HG03175 (cell line): ENCODE results near the gene SCUBE3.

Experiments
- ATAC-seq: cut with Tn5 transposase; IDR thresholded peaks from one replicate; pipeline ENCODE4 v1.9.1; 2021; ENCODE audit warnings: mild to moderate bottlenecking, moderate library complexity; ENCODE audit not compliant: unreplicated experiment

SCUBE3 gene

GRCh38 chr6:35213824-35214756, at the start of gene SCUBE3:
SCUBE3 (plus strand) TSS chr6:35213956; CDS start chr6:35214419, 463 bp downstream.
- no peak for ATAC-seq

DNA sequence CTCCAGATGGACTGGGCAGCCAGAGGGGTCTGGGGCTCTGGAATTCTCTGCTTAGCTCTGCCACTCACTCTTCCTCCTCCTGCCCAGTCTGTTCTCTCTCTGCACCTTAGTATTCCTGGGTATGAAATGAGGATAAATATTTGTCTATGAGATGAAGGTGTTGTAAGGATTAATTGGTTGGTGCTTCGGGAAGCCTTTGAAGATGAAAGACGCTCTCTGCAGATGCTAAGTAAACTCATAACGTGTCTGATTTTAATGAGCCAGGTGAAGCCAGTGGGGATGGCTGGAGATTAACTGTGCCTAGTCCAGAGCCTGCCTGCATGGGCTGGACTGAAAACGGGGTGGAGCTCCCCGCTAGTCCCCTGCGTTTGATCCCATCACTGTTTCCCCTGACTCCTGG, 49.5 kb upstream of the SCUBE3 start:
- no peak for ATAC-seq

DNA sequence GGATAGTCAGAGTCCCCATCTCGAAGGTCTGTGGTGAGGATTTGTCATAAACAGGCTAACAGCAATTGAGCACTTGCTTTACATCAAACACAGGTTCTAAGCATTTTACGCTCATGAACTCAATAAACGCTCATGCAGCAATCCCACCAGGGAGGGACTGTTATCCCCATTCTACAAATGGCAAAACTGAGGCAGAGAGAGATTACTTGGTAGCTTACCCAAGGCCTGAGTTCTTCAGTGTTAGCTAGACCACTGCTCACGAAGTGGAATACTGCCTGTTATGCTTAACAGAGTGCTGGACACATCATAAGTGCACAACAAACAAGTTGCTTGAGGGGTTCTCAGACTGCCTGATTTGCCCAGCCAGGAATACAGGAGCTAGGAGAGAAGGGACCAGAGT, 48.9 kb upstream of the SCUBE3 start:
- no peak for ATAC-seq

GRCh38 chr6:35165630-35166071, 48.1 kb upstream of the SCUBE3 start:
- ATAC-seq, result no peak

DNA sequence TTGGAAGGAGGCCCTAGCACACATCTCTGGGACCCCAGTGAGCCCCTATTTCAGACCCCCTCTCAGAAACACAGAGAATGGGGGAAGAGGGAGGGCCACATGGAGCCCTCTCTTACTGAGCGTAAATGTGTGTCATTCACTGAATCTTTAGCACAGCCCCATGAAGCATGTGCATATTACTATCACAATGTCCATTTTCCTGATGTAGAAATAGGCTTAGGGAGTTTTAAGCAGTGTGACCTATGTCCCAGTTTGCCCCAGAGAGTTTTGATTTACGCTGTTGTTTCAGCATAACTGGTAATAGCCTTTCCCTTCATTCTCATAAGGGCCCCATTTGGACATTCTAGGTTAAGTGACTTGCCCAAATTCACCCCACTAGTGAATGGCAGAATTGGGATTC, 47.6 kb upstream of the SCUBE3 start:
- ATAC-seq, result no peak

DNA sequence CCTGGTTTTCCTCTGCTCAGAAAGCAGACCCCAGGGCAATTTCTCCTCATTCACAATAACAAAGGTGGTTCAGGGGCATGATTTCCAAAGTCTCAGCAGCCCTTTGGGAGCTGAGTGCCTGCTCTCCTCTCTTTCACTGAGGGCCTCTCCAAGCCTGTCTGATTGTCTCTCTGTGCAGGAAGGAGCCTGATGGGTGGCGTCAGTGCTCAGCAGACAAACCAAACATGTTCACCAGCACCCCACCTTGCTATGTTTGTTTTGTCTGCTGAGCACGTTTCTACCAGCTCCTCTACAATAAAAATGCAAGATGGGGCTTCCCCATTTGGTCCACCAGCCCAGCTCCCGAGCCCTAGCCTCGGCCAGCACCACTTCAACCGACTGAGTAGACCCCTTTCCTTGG, 47.2 kb upstream of the SCUBE3 start:
- ATAC-seq, result no peak

GRCh38 chr6:35167505-35167904, 46.3 kb upstream of the SCUBE3 start:
- no peak for ATAC-seq

DNA sequence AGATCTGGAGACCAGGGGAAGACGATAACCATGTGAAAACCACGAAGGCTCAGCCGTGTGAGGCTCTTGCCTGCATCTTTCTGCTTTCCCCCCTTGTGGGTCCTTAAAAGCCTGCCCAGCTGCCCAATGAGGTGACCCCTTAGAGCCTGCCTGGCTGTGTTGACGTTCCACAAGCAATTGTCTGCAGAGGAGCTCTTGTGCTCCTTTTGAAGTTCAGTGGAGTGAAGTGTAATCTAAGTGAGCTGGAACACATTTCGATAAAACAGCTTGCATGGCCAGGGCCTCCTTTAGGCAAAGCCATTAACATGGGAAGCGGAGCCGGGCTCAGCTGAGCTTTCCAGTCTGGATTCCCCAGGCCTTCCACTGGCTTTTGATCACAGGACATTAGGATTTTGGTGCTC, 45.3 kb upstream of the SCUBE3 start:
- no peak for ATAC-seq

DNA sequence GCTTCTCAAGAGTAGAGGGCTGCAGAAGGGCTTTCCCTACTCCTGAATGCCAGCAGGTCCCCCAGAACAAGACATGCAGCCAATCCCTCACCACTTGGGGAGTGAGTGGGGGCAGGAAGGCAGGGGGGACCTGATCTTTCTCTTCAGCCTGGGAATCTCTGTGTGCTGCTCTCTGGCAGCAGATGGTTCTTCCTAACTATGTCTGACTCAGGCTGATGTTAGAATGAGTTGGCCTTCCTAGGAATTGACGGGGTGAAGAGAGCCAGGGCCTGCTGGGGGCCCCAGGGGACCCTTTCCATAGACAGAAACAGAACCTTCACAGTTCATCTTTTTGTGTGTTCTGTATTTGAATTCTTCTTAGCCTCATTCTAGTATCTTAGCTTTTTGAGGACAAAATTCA, 43.6 kb upstream of the SCUBE3 start:
- no peak for ATAC-seq

- no peak for ATAC-seq
Measured at GRCh38 chr6:35170891-35171290, 42.9 kb upstream of the SCUBE3 start.

GRCh38 chr6:35173044-35173426, 40.7 kb upstream of the SCUBE3 start:
- ATAC-seq, result no peak

DNA sequence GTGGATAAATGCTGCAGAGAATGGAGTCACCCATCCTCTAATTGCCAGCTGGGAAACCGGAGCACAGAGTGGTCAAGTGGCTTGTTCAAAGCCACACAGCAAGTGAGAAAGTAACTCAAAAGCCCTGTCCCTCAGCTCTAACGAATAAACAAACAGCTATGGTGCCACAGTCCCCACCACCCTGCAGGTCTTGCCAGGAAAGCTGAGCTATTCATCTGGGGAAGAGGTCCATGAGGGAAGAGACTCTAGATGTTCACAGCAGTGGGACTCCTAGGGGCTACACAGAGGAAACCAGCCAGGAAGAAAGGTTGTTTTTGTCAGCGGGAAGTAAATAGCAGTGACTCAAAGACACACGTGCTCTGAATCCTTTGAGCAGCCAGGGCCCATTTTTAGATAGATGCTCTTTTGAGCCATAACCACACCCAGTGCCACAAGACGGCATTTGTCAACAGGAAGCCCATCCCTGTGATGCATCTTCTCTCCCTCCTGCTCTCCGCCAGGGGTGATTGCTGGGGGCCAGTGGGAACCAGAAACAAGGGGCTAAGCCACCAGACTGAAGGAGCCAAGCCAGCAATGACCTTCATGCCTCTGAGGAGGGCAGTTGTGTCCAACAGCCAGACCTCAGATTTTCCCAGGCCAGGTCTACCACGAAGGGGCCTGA, 40.2 kb upstream of the SCUBE3 start:
- ATAC-seq, result no peak

- ATAC-seq, result no peak
Measured at GRCh38 chr6:35174088-35174434, 39.7 kb upstream of the SCUBE3 start.

- ATAC-seq, result no peak
Measured at GRCh38 chr6:35174501-35174900, 39.3 kb upstream of the SCUBE3 start.

- no peak for ATAC-seq
Measured at GRCh38 chr6:35176301-35177024, 37.3 kb upstream of the SCUBE3 start.

GRCh38 chr6:35177157-35177556, 36.6 kb upstream of the SCUBE3 start:
- no peak for ATAC-seq

DNA sequence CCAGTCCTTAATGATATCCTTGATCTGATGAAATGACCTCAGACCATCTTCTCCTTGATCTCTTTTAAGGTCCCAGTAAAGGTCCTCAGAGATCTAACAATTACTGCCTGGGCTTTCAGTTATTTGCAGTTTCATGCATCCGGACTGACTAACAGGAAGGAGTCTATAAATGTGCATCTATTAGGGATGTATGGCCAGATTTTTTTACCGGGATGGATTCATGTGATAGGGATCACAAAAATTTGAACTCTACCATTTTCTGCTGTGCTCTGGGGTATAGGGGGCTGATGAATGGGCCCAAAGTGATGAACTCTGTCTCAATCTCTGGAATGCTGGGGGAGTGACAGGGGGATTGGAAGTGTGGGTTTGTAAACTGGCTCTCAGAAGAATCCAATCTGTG, 36.2 kb upstream of the SCUBE3 start:
- ATAC-seq, result no peak

GRCh38 chr6:35178012-35178411, 35.7 kb upstream of the SCUBE3 start:
- no peak for ATAC-seq

DNA sequence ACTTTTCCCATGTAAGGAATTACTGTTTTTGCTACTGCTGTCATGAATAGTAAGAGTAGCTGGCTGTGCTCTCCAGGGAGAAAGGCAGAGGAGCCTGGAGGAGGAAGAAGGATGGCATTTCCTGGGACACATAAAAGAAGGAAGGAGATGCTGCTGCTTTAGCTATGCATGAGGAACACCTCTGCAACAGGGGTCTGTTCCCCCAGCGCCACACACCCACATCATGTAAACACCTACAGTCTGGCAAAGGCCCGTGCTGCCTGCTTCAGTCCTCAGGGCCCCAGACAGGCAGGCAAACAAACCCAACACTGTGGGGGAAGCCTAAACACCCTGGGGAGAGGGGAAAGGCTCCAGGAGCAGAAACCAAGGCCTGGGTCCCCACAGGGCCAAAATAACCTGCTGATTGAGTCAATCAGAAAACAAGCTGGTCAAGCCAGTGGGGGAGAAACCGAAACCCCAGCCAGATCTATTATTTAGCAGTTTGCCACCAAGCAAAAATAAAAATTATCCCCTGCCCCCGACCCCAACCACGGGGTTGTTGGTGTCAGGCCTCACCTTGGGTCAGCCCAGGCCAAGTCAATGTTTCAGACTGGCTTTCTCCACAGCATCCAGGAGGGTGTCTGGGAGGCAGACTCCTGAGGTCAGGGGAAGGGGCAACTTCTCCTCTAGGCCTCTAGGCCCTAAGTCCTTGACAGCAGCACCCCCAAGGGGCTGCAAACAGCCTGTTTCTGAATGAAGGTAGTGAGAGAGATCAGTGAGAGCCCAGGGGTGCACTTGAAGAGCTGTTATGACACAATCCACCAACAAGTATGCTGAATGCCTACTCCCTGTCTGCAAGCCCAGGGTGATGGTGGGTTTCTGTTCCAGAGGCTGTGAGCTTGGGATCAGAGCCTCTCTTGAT, 34.6 kb upstream of the SCUBE3 start:
- ATAC-seq, result no peak

DNA sequence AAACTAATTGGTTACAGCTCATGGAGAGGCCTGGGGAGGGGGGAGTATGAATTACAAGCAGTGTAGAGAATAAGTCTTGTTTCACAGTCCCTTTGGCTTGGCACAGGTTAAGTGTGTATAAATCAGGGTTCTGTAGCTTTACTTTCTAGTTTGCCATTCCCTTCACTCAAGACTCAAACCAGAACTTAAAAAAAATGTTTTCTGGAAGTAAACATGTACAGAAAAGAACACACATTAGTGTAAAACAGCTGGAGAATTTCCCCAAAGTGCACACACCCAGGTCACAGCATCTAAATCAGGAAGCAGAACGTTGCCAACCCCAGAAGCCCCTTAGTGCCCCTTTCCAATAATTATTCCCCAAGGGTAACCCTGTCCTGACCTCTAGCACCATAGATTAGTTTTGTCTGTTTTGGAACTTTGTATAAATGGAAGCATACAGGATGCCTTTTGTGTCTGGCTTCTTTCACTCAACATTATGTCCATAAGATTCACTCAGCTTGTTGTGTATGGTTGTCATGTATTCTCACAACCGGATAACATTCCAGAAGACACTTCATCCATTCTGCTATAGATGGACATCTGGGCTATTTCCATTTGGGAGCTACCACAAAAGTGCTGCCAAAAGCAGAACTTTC, 33.7 kb upstream of the SCUBE3 start:
- ATAC-seq, result no peak
